A549 treated with Mapracorat at 1 μM for 4 hours (cell line): ENCODE measurements around the gene ERGIC1. TPM values are rescaled to one million over a fixed set of nuclear protein-coding genes. Genes with fewer than 3 reads are reported as not detected.

Source experiments
- total RNA-seq: library from RNA; stranded (reverse); fragments of 200-300 nt; extraction: Qiagen RNA extraction; gene quantifications from 5 replicates; pipeline ENCODE4 v1.2.3, GENCODE V29; 2022

ERGIC1 gene, protein sequence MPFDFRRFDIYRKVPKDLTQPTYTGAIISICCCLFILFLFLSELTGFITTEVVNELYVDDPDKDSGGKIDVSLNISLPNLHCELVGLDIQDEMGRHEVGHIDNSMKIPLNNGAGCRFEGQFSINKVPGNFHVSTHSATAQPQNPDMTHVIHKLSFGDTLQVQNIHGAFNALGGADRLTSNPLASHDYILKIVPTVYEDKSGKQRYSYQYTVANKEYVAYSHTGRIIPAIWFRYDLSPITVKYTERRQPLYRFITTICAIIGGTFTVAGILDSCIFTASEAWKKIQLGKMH
- 296 to 347 TPM (median 328 TPM) in 5 replicates for total RNA-seq

DNA sequence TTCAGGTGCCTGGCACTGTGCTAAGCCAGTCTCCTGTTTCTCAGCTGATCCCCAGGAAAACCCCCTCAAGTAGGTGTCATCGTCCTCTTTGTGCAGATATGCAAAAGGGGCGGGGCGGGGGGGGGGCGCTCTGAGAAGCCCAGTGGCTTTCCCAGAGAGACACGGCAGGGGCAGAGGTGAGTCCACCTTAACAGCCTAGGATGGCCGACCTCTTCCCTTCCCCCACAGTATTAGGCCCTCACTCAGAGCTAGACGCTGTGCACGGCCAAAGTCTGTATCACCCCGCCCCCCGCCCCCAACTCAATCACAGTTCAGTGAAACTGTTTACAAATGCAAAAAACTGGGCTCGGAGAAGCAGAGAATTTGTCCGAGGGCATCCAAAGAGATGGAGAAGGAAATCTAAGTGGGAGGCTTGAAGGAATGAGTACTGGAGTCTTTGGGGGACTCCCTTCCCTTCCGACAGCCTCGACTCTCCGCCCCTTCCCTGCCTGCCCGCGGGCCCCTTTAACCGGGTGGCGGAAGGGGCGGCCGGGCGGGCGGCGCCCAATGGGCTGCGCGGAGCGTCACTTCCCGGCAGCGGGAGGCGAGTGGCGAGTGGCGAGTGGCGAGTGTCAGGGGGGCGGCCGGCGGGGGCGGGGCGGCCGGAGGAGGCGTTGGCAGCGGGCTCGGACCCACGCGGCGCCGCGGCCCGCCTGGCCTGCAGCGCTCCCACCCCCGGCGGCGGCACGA is at the start of gene ERGIC1:
TSS of gene ERGIC1 (plus strand) at position 566 of the 729 bp plus-strand sequence. CDS start at position 729, 163 bp downstream.

DNA sequence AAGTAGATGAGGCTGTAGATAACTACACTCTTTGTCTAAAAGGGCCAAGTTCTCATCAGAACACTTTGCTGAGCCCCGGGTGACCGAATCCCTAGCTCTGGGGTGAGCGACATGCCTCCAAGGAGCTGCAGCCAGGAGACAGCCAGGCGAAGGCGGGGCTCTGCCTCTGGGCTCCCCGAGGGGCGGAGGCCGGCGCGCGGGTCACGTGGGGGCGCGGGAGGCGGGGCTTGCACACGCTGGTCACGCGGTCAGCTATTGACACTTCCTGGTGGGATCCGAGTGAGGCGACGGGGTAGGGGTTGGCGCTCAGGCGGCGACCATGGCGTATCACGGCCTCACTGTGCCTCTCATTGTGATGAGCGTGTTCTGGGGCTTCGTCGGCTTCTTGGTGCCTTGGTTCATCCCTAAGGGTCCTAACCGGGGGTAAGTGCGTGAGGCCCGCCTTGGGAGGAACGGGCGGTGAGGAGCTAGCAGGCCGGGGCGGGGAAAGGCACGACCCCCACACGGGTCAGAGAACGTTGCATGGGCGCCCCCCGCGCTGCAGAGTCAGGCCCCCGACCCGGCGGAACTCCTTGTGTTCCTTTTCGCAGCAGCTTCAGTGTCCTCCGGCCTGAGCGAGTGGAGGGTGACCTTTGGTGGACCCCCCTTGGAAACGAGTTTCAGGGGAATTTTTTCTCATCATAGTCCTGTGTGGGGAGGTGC is 149.6 kb downstream of the ERGIC1 start, which contains the start of gene ATP6V0E1:
TSS of gene ATP6V0E1 (plus strand) at position 230 of the 702 bp plus-strand sequence. CDS start at position 320, 90 bp downstream.

Other genes with a start within 250 kb of the ERGIC1 start
- 5.1 to 7.6 TPM (median 6.8 TPM) in 5 replicates for gene NEURL1B, start 193.0 kb upstream of the ERGIC1 start, total RNA-seq
- 480 to 624 TPM (median 602 TPM) in 5 replicates for gene DUSP1, start 63.1 kb upstream of the ERGIC1 start, total RNA-seq
- 124 to 130 TPM (median 125 TPM) in 5 replicates for gene RPL26L1, start 125.2 kb downstream of the ERGIC1 start, total RNA-seq
- gene ATP6V0E1, start 149.5 kb downstream of the ERGIC1 start, total RNA-seq, result 265 to 425 TPM (median 366 TPM) in 5 replicates
- 1.6 to 3.0 TPM (median 2.8 TPM) in 5 replicates for gene CREBRF, start 222.1 kb downstream of the ERGIC1 start, total RNA-seq